Head of caudate nucleus (tissue), 42 donors: ENCODE measurements around the gene BCAS3.

Source experiments
- DNase-seq, 42 donors: peaks; one replicate each; pipeline versions ENCODE4 v3.0.0 to v3.0.0-alpha.2; 2020 to 2021; ENCODE audit warnings: mixed read lengths in 7 of 42
- intact Hi-C: fragments of 100-400 bp; cut with DNase I; formaldehyde crosslinking; loops from one replicate; pipeline ENCODE4 v1.15.0; 2022

BCAS3 gene

GRCh38 chr17:61362852-61363600, 685.4 kb downstream of the BCAS3 start:
- DNase-seq: no peak
- intact Hi-C loops: no loop called here

GRCh38 chr17:61363601-61364462, 686.2 kb downstream of the BCAS3 start:
- no peak for DNase-seq
- intact Hi-C loops: no loop called here

- DNase-seq: no peak
- intact Hi-C loops: no loop called here
Observed at GRCh38 chr17:61364463-61364846, 686.8 kb downstream of the BCAS3 start.

GRCh38 chr17:61366076-61366714, 688.5 kb downstream of the BCAS3 start:
- DNase-seq: no peak
- intact Hi-C loops: no loop called here

- intact Hi-C loops: no loop called here
- DNase-seq: no peak
Observed at GRCh38 chr17:61366715-61367413, 689.2 kb downstream of the BCAS3 start.

- intact Hi-C loops: no loop called here
- no peak for DNase-seq
Observed at GRCh38 chr17:61368049-61368831, 690.6 kb downstream of the BCAS3 start.

GRCh38 chr17:61368832-61369450, 691.3 kb downstream of the BCAS3 start:
- intact Hi-C loops: no loop called here
- peak in 1 of 42 donors; percentile 30 for DNase-seq

- intact Hi-C loops: no loop called here
- DNase-seq: no peak
Observed at GRCh38 chr17:61369751-61370150, 692.1 kb downstream of the BCAS3 start.

- intact Hi-C loops: no loop called here
- no peak for DNase-seq
Observed at GRCh38 chr17:61371179-61371578, 693.5 kb downstream of the BCAS3 start.

GRCh38 chr17:61371606-61372005, 694.0 kb downstream of the BCAS3 start:
- no peak for DNase-seq
- intact Hi-C loops: no loop called here

GRCh38 chr17:61372436-61372835, 694.8 kb downstream of the BCAS3 start:
- no peak for DNase-seq
- intact Hi-C loops: no loop called here

GRCh38 chr17:61376931-61377838, 699.5 kb downstream of the BCAS3 start:
- DNase-seq: no peak
- intact Hi-C loops: no loop called here

GRCh38 chr17:61378658-61379456, 701.2 kb downstream of the BCAS3 start:
- DNase-seq: no peak
- intact Hi-C loops: no loop called here

- intact Hi-C loops: no loop called here
- no peak for DNase-seq
Observed at GRCh38 chr17:61379457-61380216, 702.0 kb downstream of the BCAS3 start.

GRCh38 chr17:61380217-61380835, 702.7 kb downstream of the BCAS3 start:
- intact Hi-C loops: no loop called here
- no peak for DNase-seq
